ENCODE measurements around the gene SCAF1. TPM values are rescaled to one million over a fixed set of nuclear protein-coding genes. Genes with fewer than 3 reads are reported as not detected.

The SCAF1 gene
- total and polyA plus RNA-seq, 2 of the 13 experiments (the other 11 are each of a cell fraction or from before 2014, with no cell fraction given) = 3.3 to 6.1 TPM

DNA sequence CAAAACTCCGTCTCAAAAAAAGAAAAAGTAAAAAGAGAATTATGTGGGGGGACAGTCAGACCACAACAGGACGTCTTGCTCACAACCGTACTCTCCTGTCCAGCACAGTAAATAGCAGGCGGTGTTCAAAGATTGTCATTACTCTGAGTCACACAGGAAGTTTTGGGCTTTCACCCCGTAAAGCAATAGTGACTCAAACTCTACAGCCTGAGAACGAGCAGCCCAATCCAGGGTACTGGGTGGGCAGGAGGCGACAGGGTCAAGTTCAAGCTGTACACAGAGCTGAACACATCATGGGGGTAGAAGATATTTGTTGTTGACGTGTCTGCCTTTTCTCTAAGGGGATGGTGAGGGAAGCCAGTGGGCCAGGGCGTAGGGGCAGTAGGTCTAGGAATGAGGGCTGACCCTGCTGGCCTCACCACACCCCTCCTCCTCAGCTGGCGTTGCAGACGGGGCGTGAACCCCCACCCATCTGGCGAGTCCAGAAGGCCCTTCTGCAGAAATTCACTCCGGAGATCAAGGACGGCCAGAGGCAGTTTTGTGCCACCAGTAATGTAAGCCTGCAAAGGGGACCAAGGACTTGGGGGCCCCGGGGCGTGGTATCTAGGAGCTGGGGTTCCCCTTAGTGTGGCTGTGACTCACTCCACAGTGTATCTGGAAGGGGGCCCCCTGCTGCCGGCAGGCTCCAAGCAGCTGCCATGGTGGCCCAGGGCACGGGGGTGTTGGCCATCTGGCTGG, 27.7 kb upstream of the SCAF1 start (continued):
- no peak for TF ChIP-seq ZNF629 (CRISPR knock-in tag; conservative IDR thresholded peaks at IDR 0.05)
- TF ChIP-seq CREB1 (IDR thresholded peaks at IDR 0.05) = 0 out of 2 replicates have a peak, but pooled peaks have one; percentile 9
- TF ChIP-seq CREB1 (CRISPR knock-in tag; IDR thresholded peaks at IDR 0.05) = no peak
- peak; percentile 76; the same call in 1 of the 2 replicates for TF ChIP-seq ETV5 (CRISPR knock-in tag; IDR thresholded peaks at IDR 0.05; ENCODE audit: borderline replicate concordance)
- TF ChIP-seq ZNF891 (CRISPR knock-in tag; IDR thresholded peaks at IDR 0.05) = no peak
- TF ChIP-seq RARA (CRISPR knock-in tag; IDR thresholded peaks at IDR 0.05) = peak; percentile 92
- no peak for TF ChIP-seq HNRNPUL1 (IDR thresholded peaks at IDR 0.05; ENCODE audit: low read depth, low read length)
- peak; percentile 57 for TF ChIP-seq FOXA3 (CRISPR knock-in tag; IDR thresholded peaks at IDR 0.05)
- TF ChIP-seq ZC3H13 (CRISPR knock-in tag; IDR thresholded peaks at IDR 0.05) = no peak

DNA sequence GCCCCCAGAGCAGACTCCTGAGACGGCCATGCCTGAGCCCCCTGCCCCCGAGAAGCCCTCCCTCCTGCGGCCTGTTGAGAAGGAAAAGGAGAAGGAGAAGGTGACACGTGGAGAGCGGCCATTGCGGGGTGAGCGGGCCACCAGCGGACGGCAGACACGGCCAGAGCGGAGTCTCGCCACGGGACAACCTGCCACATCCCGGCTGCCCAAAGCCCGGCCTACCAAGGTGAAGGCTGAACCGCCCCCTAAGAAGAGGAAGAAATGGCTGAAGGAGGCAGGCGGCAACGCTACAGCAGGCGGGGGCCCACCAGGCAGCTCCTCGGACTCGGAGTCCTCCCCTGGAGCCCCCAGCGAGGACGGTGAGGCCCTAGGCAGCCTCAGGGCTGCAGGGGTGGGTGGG, 26.1 kb upstream of the SCAF1 start:
- Histone ChIP-seq H3K36me3 (replicated peaks in 1 of 2; ENCODE audit: control insufficient read depth in 1 of 2, insufficient read depth in 2 of 2, low read length in 2 of 2) (peaks cover 19 to 48% of the 10 kb centered on the region in 2 experiments; a peak in 4 of 5 replicates), H3K4me2 (ENCODE audit: low read depth, low read length) (no peak overlapping the region), H3K9ac (ENCODE audit: insufficient read depth, low read depth, low read length) (no peak overlapping the region), H3K4me1 (ENCODE audit: insufficient read depth, low read length) (peaks cover 17% of the 10 kb centered on the region), H3K27me3 (ENCODE audit: control insufficient read depth in 1 of 2, insufficient read depth in 2 of 2, low read length in 2 of 2) (no peaks in the 10 kb centered on the region), H3K4me3 (replicated peaks in 1 of 3; ENCODE audit: insufficient read depth in 1 of 3, low read depth in 2 of 3, low read length in 3 of 3) (no peak overlapping the region), H3K9me3 (ENCODE audit: low read length) (no peaks in the 10 kb centered on the region), H2AFZ (ENCODE audit: low read length) (no peak overlapping the region), H3K79me2 (ENCODE audit: insufficient read depth, low read length) (peaks cover 3% of the 10 kb centered on the region), H4K20me1 (ENCODE audit: insufficient read depth, low read length) (peaks cover 3% of the 10 kb centered on the region), H3K27ac (ENCODE audit: extremely low read length, insufficient read depth, low read length) (no peak overlapping the region)
- TF ChIP-seq AGO2 (optimal IDR thresholded peaks at IDR 0.05; ENCODE audit: low read depth, low read length) = peak; percentile 25
- no peak for TF ChIP-seq MLLT10 (CRISPR knock-in tag; IDR thresholded peaks at IDR 0.05)
- DNase-seq (ENCODE audit: low spot score) (no peak), ATAC-seq (no peak), FAIRE-seq (no peak)
- ChIA-PET CTCF (ENCODE audit: low intra/inter-chr PET ratio, low total read pairs) (no interaction called here), POLR2A (no interaction called here)
- intact Hi-C loops (cut with micrococcal nuclease; ENCODE audit: unreplicated experiment) (loop anchor here (1.0 kb wide), 1 partner anchor 15 kb away; no protein-coding TSS in a partner anchor), in situ Hi-C loops (cut with HindIII; ENCODE audit: extremely low pct_ligation_motif_present, low pct_unique_long_range_greater_than_20kb) (no loop called here)
- BruUV-seq (replicated peaks) = no TSS peak
- WGBS (ENCODE audit: low lambda C conversion rate) = 98% methylated on average over 22 of the region's 23 CpGs

Measured in HepG2 (cell line).